Measurements from ENCODE around the gene TMEM132A. TPM values are rescaled to one million over a fixed set of nuclear protein-coding genes. Genes with fewer than 3 reads are reported as not detected.
A peak's percentile ranks its signal among the peaks of the same experiment; 100 is the strongest.

The TMEM132A gene
- polyA plus RNA-seq, 2 donors = 8.1 to 37.4 TPM

DNA sequence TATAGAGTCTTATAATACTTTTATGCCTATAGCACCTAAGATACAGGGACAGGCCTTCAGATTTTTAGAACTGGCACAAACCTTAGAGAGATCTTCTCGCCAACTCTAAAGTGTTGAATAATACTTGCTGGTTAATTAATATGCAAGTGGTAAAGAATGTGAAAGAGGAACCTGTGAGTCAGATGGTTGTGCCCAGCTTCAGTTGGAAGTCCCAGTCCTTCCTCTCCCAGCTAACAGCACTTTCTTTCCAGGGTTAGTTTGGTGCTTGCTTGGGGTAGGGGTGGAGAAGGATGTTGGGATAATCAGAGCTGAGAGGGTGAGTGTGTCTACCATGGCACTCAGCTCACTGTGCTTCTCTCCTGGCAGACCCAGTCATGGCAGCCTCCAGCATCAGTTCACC is 4.9 kb upstream of the TMEM132A start:
- Histone ChIP-seq H3K4me1 (ENCODE audit: control insufficient read depth in 2 of 2, insufficient read depth in 2 of 2, low read length in 1 of 2) (peaks cover 12 to 34% of the 10 kb centered on the region in 2 donors), H3K27ac (ENCODE audit: low read depth in 2 of 2, low read length in 1 of 2) (peak overlapping the region; percentile 77 to 85), H3K27me3 (ENCODE audit: control insufficient read depth in 1 of 2, insufficient read depth in 2 of 2, low read length in 2 of 2) (no peaks in the 10 kb centered on the region), H3K4me3 (ENCODE audit: low read depth in 1 of 2, low read length in 2 of 2) (no peak overlapping the region), H3K9me3 (ENCODE audit: control insufficient read depth in 2 of 2, insufficient read depth in 1 of 2, low read depth in 1 of 2, low read length in 1 of 2) (no peaks in the 10 kb centered on the region), H3K36me3 (ENCODE audit: control insufficient read depth in 2 of 2, insufficient read depth in 2 of 2, low read length in 1 of 2) (peaks cover 11 to 35% of the 10 kb centered on the region in 2 donors)
- 43 to 68% methylated on average over 1 of the region's 1 CpG for WGBS, 2 donors

GRCh38 chr11:60919956-60920355 is 4.3 kb upstream of the TMEM132A start:
- 31 to 55% methylated on average over 2 of the region's 2 CpGs for WGBS, 2 donors
- Histone ChIP-seq H3K4me3 (ENCODE audit: low read depth in 1 of 2, low read length in 2 of 2) (no peak overlapping the region), H3K4me1 (ENCODE audit: control insufficient read depth in 2 of 2, insufficient read depth in 2 of 2, low read length in 1 of 2) (peaks cover 14 to 37% of the 10 kb centered on the region in 2 donors), H3K9me3 (ENCODE audit: control insufficient read depth in 2 of 2, insufficient read depth in 1 of 2, low read depth in 1 of 2, low read length in 1 of 2) (no peaks in the 10 kb centered on the region), H3K27ac (ENCODE audit: low read depth in 2 of 2, low read length in 1 of 2) (peak overlapping the region; percentile 77 to 85), H3K36me3 (ENCODE audit: control insufficient read depth in 2 of 2, insufficient read depth in 2 of 2, low read length in 1 of 2) (peaks cover 11 to 35% of the 10 kb centered on the region in 2 donors), H3K27me3 (ENCODE audit: control insufficient read depth in 1 of 2, insufficient read depth in 2 of 2, low read length in 2 of 2) (no peaks in the 10 kb centered on the region)

DNA sequence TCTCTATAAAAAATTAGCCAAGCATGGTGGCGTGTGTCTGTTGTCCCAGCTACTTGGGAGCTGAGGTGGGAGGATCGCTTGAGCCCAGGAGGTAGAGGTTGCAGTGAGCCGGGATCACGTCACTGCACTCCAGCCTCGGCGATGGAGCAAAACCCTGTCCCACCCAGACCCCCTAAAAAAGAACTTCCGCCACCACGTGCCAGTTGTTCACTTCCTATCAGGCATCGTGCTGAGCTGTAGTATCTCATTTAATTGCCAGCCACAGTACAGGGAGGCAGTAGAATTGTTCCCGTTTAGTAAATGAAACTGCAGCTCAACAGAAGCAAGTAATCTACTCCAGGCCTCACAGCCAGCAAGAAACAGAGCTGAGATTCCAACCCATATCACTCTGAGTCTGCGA is 3.0 kb upstream of the TMEM132A start:
- Histone ChIP-seq H3K4me3 (ENCODE audit: low read depth in 1 of 2, low read length in 2 of 2) (no peak overlapping the region), H3K27me3 (ENCODE audit: control insufficient read depth in 1 of 2, insufficient read depth in 2 of 2, low read length in 2 of 2) (no peaks in the 10 kb centered on the region), H3K36me3 (ENCODE audit: control insufficient read depth in 2 of 2, insufficient read depth in 2 of 2, low read length in 1 of 2) (peaks cover 11 to 35% of the 10 kb centered on the region in 2 donors), H3K4me1 (ENCODE audit: control insufficient read depth in 2 of 2, insufficient read depth in 2 of 2, low read length in 1 of 2) (peaks cover 14 to 43% of the 10 kb centered on the region in 2 donors), H3K9me3 (ENCODE audit: control insufficient read depth in 2 of 2, insufficient read depth in 1 of 2, low read depth in 1 of 2, low read length in 1 of 2) (no peaks in the 10 kb centered on the region), H3K27ac (ENCODE audit: low read depth in 2 of 2, low read length in 1 of 2) (no peak overlapping the region)
- 94 to 96% methylated on average over 11 of the region's 11 CpGs for WGBS, 2 donors

GRCh38 chr11:60921777-60922335 is 2.4 kb upstream of the TMEM132A start:
- no peak overlapping the region for H3K27ac ChIP-seq (ENCODE audit: low read depth in 2 of 2, low read length in 1 of 2)
- no peak overlapping the region for H3K4me3 ChIP-seq (ENCODE audit: low read depth in 1 of 2, low read length in 2 of 2)
- H3K27me3 ChIP-seq (ENCODE audit: control insufficient read depth in 1 of 2, insufficient read depth in 2 of 2, low read length in 2 of 2) = no peaks in the 10 kb centered on the region
- peaks cover 13 to 39% of the 10 kb centered on the region in 2 donors for H3K4me1 ChIP-seq (ENCODE audit: control insufficient read depth in 2 of 2, insufficient read depth in 2 of 2, low read length in 1 of 2)
- no peaks in the 10 kb centered on the region for H3K9me3 ChIP-seq (ENCODE audit: control insufficient read depth in 2 of 2, insufficient read depth in 1 of 2, low read depth in 1 of 2, low read length in 1 of 2)
- peaks cover 11 to 35% of the 10 kb centered on the region in 2 donors for H3K36me3 ChIP-seq (ENCODE audit: control insufficient read depth in 2 of 2, insufficient read depth in 2 of 2, low read length in 1 of 2)
- WGBS, 2 donors = 83 to 84% methylated on average over 23 of the region's 23 CpGs

GRCh38 chr11:60922906-60923305 is 1.4 kb upstream of the TMEM132A start:
- 85% methylated on average over 6 of the region's 6 CpGs for WGBS, 2 donors
- Histone ChIP-seq H3K27ac (ENCODE audit: low read depth in 2 of 2, low read length in 1 of 2) (no peak overlapping the region), H3K9me3 (ENCODE audit: control insufficient read depth in 2 of 2, insufficient read depth in 1 of 2, low read depth in 1 of 2, low read length in 1 of 2) (no peaks in the 10 kb centered on the region), H3K4me1 (ENCODE audit: control insufficient read depth in 2 of 2, insufficient read depth in 2 of 2, low read length in 1 of 2) (peaks cover 12 to 38% of the 10 kb centered on the region in 2 donors), H3K4me3 (ENCODE audit: low read depth in 1 of 2, low read length in 2 of 2) (no peak overlapping the region), H3K36me3 (ENCODE audit: control insufficient read depth in 2 of 2, insufficient read depth in 2 of 2, low read length in 1 of 2) (peaks cover 11 to 35% of the 10 kb centered on the region in 2 donors), H3K27me3 (ENCODE audit: control insufficient read depth in 1 of 2, insufficient read depth in 2 of 2, low read length in 2 of 2) (no peaks in the 10 kb centered on the region)

DNA sequence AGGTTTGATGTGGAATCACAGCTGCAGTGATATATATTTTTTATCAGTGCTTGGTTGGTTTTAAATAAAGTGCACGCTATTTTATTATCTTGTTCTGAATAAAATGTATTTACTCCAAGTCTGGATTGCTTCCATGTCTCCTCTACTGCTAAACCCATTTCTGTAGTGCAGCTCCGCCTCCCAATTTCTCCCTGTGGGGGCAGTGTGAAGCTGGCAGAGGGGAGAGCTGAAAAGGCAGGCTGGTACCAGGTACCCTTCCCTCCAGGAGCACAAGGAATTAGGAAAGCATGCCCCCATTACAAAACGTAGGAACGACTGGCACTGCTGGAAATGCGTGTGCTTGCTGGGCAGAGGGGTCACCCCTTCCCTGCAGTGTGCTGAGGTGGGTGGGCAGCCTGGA is 934 bp upstream of the TMEM132A start:
- H3K27me3 ChIP-seq (ENCODE audit: control insufficient read depth in 1 of 2, insufficient read depth in 2 of 2, low read length in 2 of 2) = no peaks in the 10 kb centered on the region
- peaks cover 11 to 35% of the 10 kb centered on the region in 2 donors for H3K36me3 ChIP-seq (ENCODE audit: control insufficient read depth in 2 of 2, insufficient read depth in 2 of 2, low read length in 1 of 2)
- no peak overlapping the region for H3K4me3 ChIP-seq (ENCODE audit: low read depth in 1 of 2, low read length in 2 of 2)
- no peak overlapping the region for H3K27ac ChIP-seq (ENCODE audit: low read depth in 2 of 2, low read length in 1 of 2)
- peaks cover 12 to 38% of the 10 kb centered on the region in 2 donors for H3K4me1 ChIP-seq (ENCODE audit: control insufficient read depth in 2 of 2, insufficient read depth in 2 of 2, low read length in 1 of 2)
- H3K9me3 ChIP-seq (ENCODE audit: control insufficient read depth in 2 of 2, insufficient read depth in 1 of 2, low read depth in 1 of 2, low read length in 1 of 2) = no peaks in the 10 kb centered on the region
- 63 to 66% methylated on average over 5 of the region's 5 CpGs for WGBS, 2 donors

- no peaks in the 10 kb centered on the region for H3K27me3 ChIP-seq (ENCODE audit: control insufficient read depth in 1 of 2, insufficient read depth in 2 of 2, low read length in 2 of 2)
- 47 to 54% methylated on average over 6 of the region's 6 CpGs for WGBS, 2 donors
- peaks cover 11 to 37% of the 10 kb centered on the region in 2 donors for H3K36me3 ChIP-seq (ENCODE audit: control insufficient read depth in 2 of 2, insufficient read depth in 2 of 2, low read length in 1 of 2)
- H3K4me1 ChIP-seq (ENCODE audit: control insufficient read depth in 2 of 2, insufficient read depth in 2 of 2, low read length in 1 of 2) = peaks cover 12 to 36% of the 10 kb centered on the region in 2 donors
- peak overlapping the region; percentile 65 to 70 for H3K4me3 ChIP-seq (ENCODE audit: low read depth in 1 of 2, low read length in 2 of 2)
- peak overlapping the region in 1 of 2 donors; percentile 26 for H3K27ac ChIP-seq (ENCODE audit: low read depth in 2 of 2, low read length in 1 of 2)
- no peaks in the 10 kb centered on the region for H3K9me3 ChIP-seq (ENCODE audit: control insufficient read depth in 2 of 2, insufficient read depth in 1 of 2, low read depth in 1 of 2, low read length in 1 of 2)
Observed at GRCh38 chr11:60923800-60924109, 505 bp upstream of the TMEM132A start.

GRCh38 chr11:60924906-60925853 is 920 bp downstream of the TMEM132A start:
- no peaks in the 10 kb centered on the region for H3K27me3 ChIP-seq (ENCODE audit: control insufficient read depth in 1 of 2, insufficient read depth in 2 of 2, low read length in 2 of 2)
- peaks cover 6 to 27% of the 10 kb centered on the region in 2 donors for H3K4me1 ChIP-seq (ENCODE audit: control insufficient read depth in 2 of 2, insufficient read depth in 2 of 2, low read length in 1 of 2)
- peaks cover 11 to 32% of the 10 kb centered on the region in 2 donors for H3K36me3 ChIP-seq (ENCODE audit: control insufficient read depth in 2 of 2, insufficient read depth in 2 of 2, low read length in 1 of 2)
- peak overlapping the region; percentile 65 to 70 for H3K4me3 ChIP-seq (ENCODE audit: low read depth in 1 of 2, low read length in 2 of 2)
- H3K27ac ChIP-seq (ENCODE audit: low read depth in 2 of 2, low read length in 1 of 2) = no peak overlapping the region
- 5% methylated on average over 35 of the region's 35 CpGs for WGBS, 2 donors
- no peaks in the 10 kb centered on the region for H3K9me3 ChIP-seq (ENCODE audit: control insufficient read depth in 2 of 2, insufficient read depth in 1 of 2, low read depth in 1 of 2, low read length in 1 of 2)

GRCh38 chr11:60925868-60926267 is 1.6 kb downstream of the TMEM132A start:
- H3K9me3 ChIP-seq (ENCODE audit: control insufficient read depth in 2 of 2, insufficient read depth in 1 of 2, low read depth in 1 of 2, low read length in 1 of 2) = no peaks in the 10 kb centered on the region
- peaks cover 7 to 33% of the 10 kb centered on the region in 2 donors for H3K36me3 ChIP-seq (ENCODE audit: control insufficient read depth in 2 of 2, insufficient read depth in 2 of 2, low read length in 1 of 2)
- no peak overlapping the region for H3K27ac ChIP-seq (ENCODE audit: low read depth in 2 of 2, low read length in 1 of 2)
- no peak overlapping the region for H3K4me3 ChIP-seq (ENCODE audit: low read depth in 1 of 2, low read length in 2 of 2)
- peaks cover 6 to 27% of the 10 kb centered on the region in 2 donors for H3K4me1 ChIP-seq (ENCODE audit: control insufficient read depth in 2 of 2, insufficient read depth in 2 of 2, low read length in 1 of 2)
- H3K27me3 ChIP-seq (ENCODE audit: control insufficient read depth in 1 of 2, insufficient read depth in 2 of 2, low read length in 2 of 2) = no peaks in the 10 kb centered on the region
- WGBS, 2 donors = 50 to 52% methylated on average over 6 of the region's 6 CpGs
